ENCODE data around the gene IDH1. TPM values are rescaled to one million over a fixed set of nuclear protein-coding genes. Genes with fewer than 3 reads are reported as not detected.

IDH1 gene
- total and polyA plus RNA-seq, 2 of the 4 experiments (the other 2 are of a cell fraction), result 53.5 to 77.1 TPM

DNA sequence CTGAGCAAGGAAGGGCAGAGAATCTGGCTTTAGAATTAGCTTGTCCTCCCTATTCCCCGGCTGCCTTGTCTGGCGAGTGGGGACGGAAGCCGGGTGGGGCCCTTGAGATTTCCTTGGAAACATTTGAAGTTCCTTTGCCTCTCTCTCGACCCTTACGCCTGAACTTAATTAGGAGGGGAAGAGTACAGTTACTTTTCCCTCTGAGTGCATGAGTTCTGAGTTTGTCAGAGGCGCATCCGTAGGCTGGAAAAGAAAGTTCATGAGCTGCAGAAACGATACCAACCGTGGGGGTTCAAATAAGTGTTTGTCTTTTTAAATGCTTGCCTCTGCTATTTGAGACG lies 11.7 kb upstream of the IDH1 start (continued):
- TF ChIP-seq, protein P1, sequence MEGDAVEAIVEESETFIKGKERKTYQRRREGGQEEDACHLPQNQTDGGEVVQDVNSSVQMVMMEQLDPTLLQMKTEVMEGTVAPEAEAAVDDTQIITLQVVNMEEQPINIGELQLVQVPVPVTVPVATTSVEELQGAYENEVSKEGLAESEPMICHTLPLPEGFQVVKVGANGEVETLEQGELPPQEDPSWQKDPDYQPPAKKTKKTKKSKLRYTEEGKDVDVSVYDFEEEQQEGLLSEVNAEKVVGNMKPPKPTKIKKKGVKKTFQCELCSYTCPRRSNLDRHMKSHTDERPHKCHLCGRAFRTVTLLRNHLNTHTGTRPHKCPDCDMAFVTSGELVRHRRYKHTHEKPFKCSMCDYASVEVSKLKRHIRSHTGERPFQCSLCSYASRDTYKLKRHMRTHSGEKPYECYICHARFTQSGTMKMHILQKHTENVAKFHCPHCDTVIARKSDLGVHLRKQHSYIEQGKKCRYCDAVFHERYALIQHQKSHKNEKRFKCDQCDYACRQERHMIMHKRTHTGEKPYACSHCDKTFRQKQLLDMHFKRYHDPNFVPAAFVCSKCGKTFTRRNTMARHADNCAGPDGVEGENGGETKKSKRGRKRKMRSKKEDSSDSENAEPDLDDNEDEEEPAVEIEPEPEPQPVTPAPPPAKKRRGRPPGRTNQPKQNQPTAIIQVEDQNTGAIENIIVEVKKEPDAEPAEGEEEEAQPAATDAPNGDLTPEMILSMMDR (conservative IDR thresholded peaks at IDR 0.05; ENCODE audit: low read depth, low read length), result no peak
- no peak for TF ChIP-seq MAFK (IDR thresholded peaks at IDR 0.05; ENCODE audit: low read depth, low read length)
- TF ChIP-seq NFE2L2 (IDR thresholded peaks at IDR 0.05; ENCODE audit: low read depth, low read length), result no peak
- TF ChIP-seq MAZ (IDR thresholded peaks at IDR 0.05; ENCODE audit: borderline replicate concordance, low read depth, low read length), result no peak
- TF ChIP-seq RCOR1 (IDR thresholded peaks at IDR 0.05; ENCODE audit: insufficient replicate concordance, low read length), result no peak

All from IMR-90 (cell line).